H9 (cell line): ENCODE measurements around the gene CDH4. TPM values are rescaled to one million over a fixed set of nuclear protein-coding genes. Genes with fewer than 3 reads are reported as not detected.

Experiments used
- DNase-seq: peaks from one replicate; pipeline ENCODE4 v3.0.0-alpha.2; 2017
- H2AFZ ChIP-seq: one replicate; pipeline ENCODE4 v1.6.1; 2013; ENCODE audit warnings: mild to moderate bottlenecking, low read length, control low read depth, moderate library complexity
- H2AK5ac ChIP-seq: 2 replicates; pipeline ENCODE4 v1.6.1; 2013; ENCODE audit warnings: low read length, control low read depth, mixed read lengths; ENCODE audit not compliant: insufficient read length
- H2BK120ac ChIP-seq: one replicate; pipeline ENCODE4 v1.6.1; 2013; ENCODE audit warnings: low read depth, mild to moderate bottlenecking, low read length, control low read depth, inconsistent platforms; ENCODE audit not compliant: poor library complexity, severe bottlenecking
- H2BK12ac ChIP-seq: 2 replicates; pipeline ENCODE4 v1.6.1; 2013; ENCODE audit warnings: low read length, control low read depth, mixed read lengths, low read depth; ENCODE audit not compliant: insufficient read length
- H2BK15ac ChIP-seq: 2 replicates; pipeline ENCODE4 v1.6.1; 2013; ENCODE audit warnings: low read depth, low read length, control low read depth
- H2BK20ac ChIP-seq: one replicate; pipeline ENCODE4 v1.6.1; 2013; ENCODE audit warnings: low read depth, mild to moderate bottlenecking, low read length, control low read depth, inconsistent platforms; ENCODE audit not compliant: poor library complexity, severe bottlenecking
- H2BK5ac ChIP-seq: 2 replicates; pipeline ENCODE4 v1.6.1; 2013; ENCODE audit warnings: low read length, control low read depth, mixed read lengths; ENCODE audit not compliant: insufficient read length
- H3K14ac ChIP-seq: 2 replicates; pipeline ENCODE4 v1.6.1; 2013; ENCODE audit warnings: low read length, control low read depth; ENCODE audit not compliant: insufficient read depth
- H3K18ac ChIP-seq: 2 replicates; pipeline ENCODE4 v1.6.1; 2013; ENCODE audit warnings: low read depth, mild to moderate bottlenecking, mixed read lengths, low read length, control low read depth; ENCODE audit not compliant: insufficient read length
- H3K23ac ChIP-seq: 2 replicates; pipeline ENCODE4 v1.6.1; 2013; ENCODE audit warnings: low read length, control low read depth, mixed read lengths, low read depth; ENCODE audit not compliant: insufficient read length
- H3K23me2 ChIP-seq: 2 replicates; pipeline ENCODE4 v1.6.1; 2013; ENCODE audit warnings: low read depth, mild to moderate bottlenecking, mixed read lengths, low read length, control low read depth; ENCODE audit not compliant: insufficient read length, poor library complexity, severe bottlenecking
- H3K27ac ChIP-seq: 2 replicates; pipeline ENCODE4 v1.5.1; 2013; ENCODE audit warnings: low read length, control low read depth, mixed read lengths, low read depth; ENCODE audit not compliant: insufficient read length
- H3K27me3 ChIP-seq: 2 replicates; pipeline ENCODE4 v1.6.1; 2013; ENCODE audit warnings: low read length, control low read depth, inconsistent platforms; ENCODE audit not compliant: insufficient read depth
- H3K4ac ChIP-seq: 2 replicates; pipeline ENCODE4 v1.6.1; 2013; ENCODE audit warnings: low read depth, mild to moderate bottlenecking, control low read depth, inconsistent platforms, low read length, moderate library complexity
- H3K4me1 ChIP-seq: 2 replicates; pipeline ENCODE4 v1.6.1; 2013; ENCODE audit warnings: low read length, control low read depth, inconsistent platforms; ENCODE audit not compliant: insufficient read depth
- H3K4me2 ChIP-seq: 2 replicates; pipeline ENCODE4 v1.6.1; 2013; ENCODE audit warnings: low read length, control low read depth, mixed read lengths; ENCODE audit not compliant: insufficient read length, insufficient read depth
- H3K56ac ChIP-seq: 2 replicates; pipeline ENCODE4 v1.6.1; 2013; ENCODE audit warnings: low read depth, mild to moderate bottlenecking, mixed read lengths, low read length, control low read depth; ENCODE audit not compliant: insufficient read length
- H3K79me1 ChIP-seq: 2 replicates; pipeline ENCODE4 v1.6.1; 2013; ENCODE audit warnings: low read depth, mild to moderate bottlenecking, moderate library complexity, low read length, control low read depth, inconsistent platforms; ENCODE audit not compliant: insufficient read depth, poor library complexity, severe bottlenecking
- H3K79me2 ChIP-seq: 2 replicates; pipeline ENCODE4 v1.6.1; 2013; ENCODE audit warnings: low read length, control low read depth, inconsistent platforms; ENCODE audit not compliant: insufficient read depth
- H3K9ac ChIP-seq: 2 replicates; pipeline ENCODE4 v1.6.1; 2013; ENCODE audit warnings: low read length, control low read depth, mixed read lengths; ENCODE audit not compliant: insufficient read length; ENCODE audit errors: extremely low read depth
- H3K9me3 ChIP-seq: one replicate; pipeline ENCODE4 v1.6.1; 2013; ENCODE audit warnings: low read depth, low read length, inconsistent platforms; ENCODE audit not compliant: control insufficient read depth
- H3T11ph ChIP-seq: one replicate; pipeline ENCODE4 v1.6.1; 2013; ENCODE audit warnings: mild to moderate bottlenecking, low read length, control low read depth, inconsistent platforms
- H4K20me1 ChIP-seq: one replicate; pipeline ENCODE4 v1.6.1; 2013; ENCODE audit not compliant: control insufficient read depth, insufficient read length, insufficient read depth
- H4K5ac ChIP-seq: 2 replicates; pipeline ENCODE4 v1.6.1; 2013; ENCODE audit warnings: low read depth, mild to moderate bottlenecking, mixed read lengths, low read length, control low read depth; ENCODE audit not compliant: insufficient read length
- H4K8ac ChIP-seq: replicated peaks from 2 replicates; pipeline ENCODE4 v1.6.1; 2013; ENCODE audit warnings: low read length, control low read depth, mixed read lengths, low read depth; ENCODE audit not compliant: insufficient read length
- H4K91ac ChIP-seq: 2 replicates; pipeline ENCODE4 v1.6.1; 2013; ENCODE audit warnings: low read depth, mild to moderate bottlenecking, moderate library complexity, mixed read lengths, low read length, control low read depth; ENCODE audit not compliant: insufficient read length
- H3K27ac Mint-ChIP-seq, 3 experiments: 2 replicates in 2 of 3; 3 replicates in 1 of 3; pipeline ENCODE4 v1.8.0; 2020 to 2021; ENCODE audit warnings: mixed read lengths in 3 of 3, mild to moderate bottlenecking in 1 of 3, moderate library complexity in 1 of 3
- H3K27me3 Mint-ChIP-seq: 2 replicates; pipeline ENCODE4 v1.8.0; 2021; ENCODE audit warnings: low read depth, mild to moderate bottlenecking, moderate library complexity, mixed read lengths
- H3K36me3 Mint-ChIP-seq, 3 experiments: 2 replicates in 2 of 3; 3 replicates in 1 of 3; pipeline ENCODE4 v1.8.0; 2020 to 2021; ENCODE audit warnings: low read depth in 3 of 3, mixed read lengths in 3 of 3; ENCODE audit not compliant: insufficient read depth in 1 of 3
- H3K4me1 Mint-ChIP-seq, 2 experiments: 2 replicates each; pipeline ENCODE4 v1.8.0; 2020; ENCODE audit warnings: mixed read lengths in 2 of 2
- H3K4me3 Mint-ChIP-seq, 2 experiments: 2 replicates in 1 of 2; 3 replicates in 1 of 2; pipeline ENCODE4 v1.8.0; 2020 to 2021; ENCODE audit warnings: mild to moderate bottlenecking in 2 of 2, mixed read lengths in 2 of 2, moderate library complexity in 1 of 2
- H3K9me3 Mint-ChIP-seq, 2 experiments: 2 replicates in 1 of 2; 3 replicates in 1 of 2; pipeline ENCODE4 v1.8.0; 2020; ENCODE audit warnings: mild to moderate bottlenecking in 2 of 2, mixed read lengths in 2 of 2, moderate library complexity in 1 of 2
- WGBS: extraction: QIAGEN DNeasy Blood & Tissue Kit; methylation state at CpG from one replicate; pipeline ENCODE4 v1.1.7; 2013; ENCODE audit warnings: missing lambda C conversion rate, low lambda C conversion rate, mixed read lengths; ENCODE audit not compliant: insufficient read length; ENCODE audit errors: extremely low coverage; 5-methylcytosine and 5-hydroxymethylcytosine counted together
- total RNA-seq: library from RNA; stranded (reverse); gene quantifications from 2 replicates; pipeline ENCODE4 v1.2.1, GENCODE V29; 2021
- TF ChIP-seq, protein P1 (sequence below): fragments of 200-600 bp; sonication (generic); conservative IDR thresholded peaks from 3 replicates; pipeline ENCODE4 v1.8.0; 2021; ENCODE audit warnings: antibody characterized with exemption, mild to moderate bottlenecking

CDH4 gene
- total RNA-seq, 1 experiment from 2014 or later, result 3.0 TPM

DNA sequence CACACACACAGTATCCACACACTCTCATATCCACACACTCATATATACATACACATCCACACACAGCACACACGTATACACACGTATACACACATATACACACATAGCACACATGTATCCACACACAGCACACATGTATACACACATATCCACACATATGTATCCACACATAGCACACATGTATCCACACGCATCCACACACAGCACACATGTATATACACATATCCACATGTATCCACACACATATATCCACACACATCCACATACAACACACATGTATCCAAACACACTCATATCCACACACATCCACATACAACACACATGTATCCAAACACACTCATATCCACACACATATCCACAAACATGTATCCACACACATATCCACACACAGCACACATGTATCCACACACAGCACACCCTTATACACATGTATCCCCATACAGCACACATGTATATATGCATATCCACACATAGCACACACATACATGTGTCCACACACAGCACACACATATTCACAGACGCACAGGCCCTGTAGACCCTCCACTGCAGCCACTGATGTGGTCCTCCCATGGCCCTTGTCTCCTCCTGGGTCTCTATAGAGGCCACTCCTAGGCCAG lies 172.1 kb downstream of the CDH4 start:
- Mint-ChIP-seq H3K4me3 (no peak overlapping the region), H3K36me3 (no peaks in the 10 kb centered on the region; a peak in 1 of 7 replicates), H3K27me3 (peaks cover 36% of the 10 kb centered on the region), H3K27ac (no peak overlapping the region), H3K4me1 (peaks cover 5 to 9% of the 10 kb centered on the region in 2 experiments; a peak in 3 of 4 replicates), H3K9me3 (no peaks in the 10 kb centered on the region)
- H3K79me2 ChIP-seq, result no peaks in the 10 kb centered on the region
- no peaks in the 10 kb centered on the region for H3K23me2 ChIP-seq
- no peak overlapping the region for H4K5ac ChIP-seq
- WGBS, result 100% methylated on average over 2 of the region's 4 CpGs
- no peaks in the 10 kb centered on the region for H4K20me1 ChIP-seq
- no peak overlapping the region for H3K18ac ChIP-seq
- no peak overlapping the region for H3K9ac ChIP-seq
- no peak overlapping the region for H3K56ac ChIP-seq
- no peak overlapping the region for H3K23ac ChIP-seq
- H2BK15ac ChIP-seq, result no peak overlapping the region
- H2BK12ac ChIP-seq, result no peak overlapping the region
- H2BK120ac ChIP-seq, result no peak overlapping the region
- H3K9me3 ChIP-seq, result no peaks in the 10 kb centered on the region
- H3K79me1 ChIP-seq, result no peaks in the 10 kb centered on the region
- 0 out of 2 replicates have a peak, but pooled peaks cover 2% of the 10 kb centered on the region for H3K4me1 ChIP-seq
- H3K4ac ChIP-seq, result no peak overlapping the region
- H4K8ac ChIP-seq, result no peak overlapping the region
- H3T11ph ChIP-seq, result no peak overlapping the region
- no peak overlapping the region for H2BK5ac ChIP-seq
- H2BK20ac ChIP-seq, result no peak overlapping the region
- no peak overlapping the region for H2AFZ ChIP-seq
- no peak overlapping the region for H3K4me2 ChIP-seq
- DNase-seq, result no peak
- H3K27me3 ChIP-seq, result no peaks in the 10 kb centered on the region; the same call in 1 of the 2 replicates
- H3K27ac ChIP-seq, result no peak overlapping the region
- no peak overlapping the region for H2AK5ac ChIP-seq
- H4K91ac ChIP-seq, result no peak overlapping the region
- TF ChIP-seq, protein P1, sequence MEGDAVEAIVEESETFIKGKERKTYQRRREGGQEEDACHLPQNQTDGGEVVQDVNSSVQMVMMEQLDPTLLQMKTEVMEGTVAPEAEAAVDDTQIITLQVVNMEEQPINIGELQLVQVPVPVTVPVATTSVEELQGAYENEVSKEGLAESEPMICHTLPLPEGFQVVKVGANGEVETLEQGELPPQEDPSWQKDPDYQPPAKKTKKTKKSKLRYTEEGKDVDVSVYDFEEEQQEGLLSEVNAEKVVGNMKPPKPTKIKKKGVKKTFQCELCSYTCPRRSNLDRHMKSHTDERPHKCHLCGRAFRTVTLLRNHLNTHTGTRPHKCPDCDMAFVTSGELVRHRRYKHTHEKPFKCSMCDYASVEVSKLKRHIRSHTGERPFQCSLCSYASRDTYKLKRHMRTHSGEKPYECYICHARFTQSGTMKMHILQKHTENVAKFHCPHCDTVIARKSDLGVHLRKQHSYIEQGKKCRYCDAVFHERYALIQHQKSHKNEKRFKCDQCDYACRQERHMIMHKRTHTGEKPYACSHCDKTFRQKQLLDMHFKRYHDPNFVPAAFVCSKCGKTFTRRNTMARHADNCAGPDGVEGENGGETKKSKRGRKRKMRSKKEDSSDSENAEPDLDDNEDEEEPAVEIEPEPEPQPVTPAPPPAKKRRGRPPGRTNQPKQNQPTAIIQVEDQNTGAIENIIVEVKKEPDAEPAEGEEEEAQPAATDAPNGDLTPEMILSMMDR, result no peak
- H3K14ac ChIP-seq, result no peak overlapping the region
